ENCODE results near the gene UCN3. TPM values are rescaled to one million over a fixed set of nuclear protein-coding genes. Genes with fewer than 3 reads are reported as not detected.

UCN3 gene
- total and polyA plus RNA-seq, 9 of the 15 experiments (the other 6 are each of a cell fraction or from before 2014, with no cell fraction given): not detected

- FAIRE-seq: no peak
- Histone ChIP-seq H3K9me1 (ENCODE audit: control insufficient read depth, insufficient read depth, low read length) (no peaks in the 10 kb centered on the region), H3K36me3 (ENCODE audit: control insufficient read depth, insufficient read depth, low read length) (no peaks in the 10 kb centered on the region), H3K4me2 (ENCODE audit: insufficient read depth, low read length) (no peak overlapping the region), H2AFZ (ENCODE audit: low read depth, low read length) (0 out of 2 replicates have a peak overlapping the region, but pooled peaks have one; percentile 6), H3K79me2 (ENCODE audit: control insufficient read depth, insufficient read depth, low read length) (no peaks in the 10 kb centered on the region), H4K20me1 (replicated peaks; ENCODE audit: control insufficient read depth, insufficient read depth, low read length) (no peaks in the 10 kb centered on the region), H3K4me3 (no peak overlapping the region), H3K9me3 (replicated peaks; ENCODE audit: control insufficient read depth, insufficient read depth, low read depth, low read length) (no peaks in the 10 kb centered on the region), H3K27ac (ENCODE audit: extremely low read depth, low read depth, low read length) (no peak overlapping the region), H3K9ac (ENCODE audit: insufficient read depth in 1 of 2, low read depth in 2 of 2, low read length in 2 of 2) (no peak overlapping the region), H3K27me3 (ENCODE audit: control insufficient read depth in 2 of 2, insufficient read depth in 2 of 2, low read length in 2 of 2) (peaks cover 0 to 5% of the 10 kb centered on the region in 2 experiments; a peak in 3 of 5 replicates), H3K4me1 (replicated peaks in 1 of 2; ENCODE audit: control insufficient read depth in 2 of 2, insufficient read depth in 2 of 2, low read length in 2 of 2) (peaks cover 3 to 8% of the 10 kb centered on the region in 2 experiments; a peak in 4 of 5 replicates)
- intact Hi-C loops (cut with micrococcal nuclease): no loop called here
- TF ChIP-seq SMAD3 (CRISPR knock-in tag; conservative IDR thresholded peaks at IDR 0.05): no peak
- TF ChIP-seq ZNF717 (CRISPR knock-in tag; IDR thresholded peaks at IDR 0.05): no peak
- no TSS peak for BruUV-seq (replicated peaks)
- POLR2A ChIA-PET: no interaction called here
- 39% methylated on average over 11 of the region's 11 CpGs for WGBS (ENCODE audit: insufficient coverage, low coverage, missing lambda C conversion rate)
- CTCF ChIA-PET (ENCODE audit: low intra/inter-chr PET ratio): no interaction called here
- no peak for ATAC-seq
- in situ Hi-C loops (cut with MboI): no loop called here
- DNase-seq (ENCODE audit: extremely low read depth in 1 of 4, low spot score in 3 of 4): no peak
Measured at GRCh38 chr10:5364374-5364773, 392 bp upstream of the UCN3 start.

- H4K20me1 ChIP-seq (replicated peaks; ENCODE audit: control insufficient read depth, insufficient read depth, low read length): no peaks in the 10 kb centered on the region
- no peaks in the 10 kb centered on the region for H3K79me2 ChIP-seq (ENCODE audit: control insufficient read depth, insufficient read depth, low read length)
- H3K4me1 ChIP-seq (replicated peaks in 1 of 2; ENCODE audit: control insufficient read depth in 2 of 2, insufficient read depth in 2 of 2, low read length in 2 of 2): peaks cover 3 to 8% of the 10 kb centered on the region in 2 experiments; a peak in 4 of 5 replicates
- no peak overlapping the region for H2AFZ ChIP-seq (ENCODE audit: low read depth, low read length)
- ChIA-PET CTCF (ENCODE audit: low intra/inter-chr PET ratio) (no interaction called here), POLR2A (no interaction called here)
- TF ChIP-seq RAD21 (CRISPR knock-in tag; conservative IDR thresholded peaks at IDR 0.05 in 1 of 2, IDR thresholded peaks at IDR 0.05 in 1 of 2) (no peak), CBFA2T3 (IDR thresholded peaks at IDR 0.05) (0 out of 2 replicates have a peak, but pooled peaks have one; percentile 25), XRCC3 (IDR thresholded peaks at IDR 0.05) (no peak)
- under 1% methylated on average over 5 of the region's 5 CpGs for WGBS (ENCODE audit: insufficient coverage, low coverage, missing lambda C conversion rate)
- in situ Hi-C loops (cut with MboI) (no loop called here), intact Hi-C loops (cut with micrococcal nuclease) (no loop called here)
- no peak overlapping the region for H3K4me3 ChIP-seq
- FAIRE-seq: peak; percentile 29
- H3K4me2 ChIP-seq (ENCODE audit: insufficient read depth, low read length): peak overlapping the region; percentile 19; the same call in 1 of the 2 replicates
- no peaks in the 10 kb centered on the region for H3K36me3 ChIP-seq (ENCODE audit: control insufficient read depth, insufficient read depth, low read length)
- peaks cover 0 to 5% of the 10 kb centered on the region in 2 experiments; a peak in 2 of 5 replicates for H3K27me3 ChIP-seq (ENCODE audit: control insufficient read depth in 2 of 2, insufficient read depth in 2 of 2, low read length in 2 of 2)
- no peaks in the 10 kb centered on the region for H3K9me1 ChIP-seq (ENCODE audit: control insufficient read depth, insufficient read depth, low read length)
- 0 out of 3 replicates have a peak, but pooled peaks have one; percentile 34 for ATAC-seq
- H3K27ac ChIP-seq (ENCODE audit: extremely low read depth, low read depth, low read length): no peak overlapping the region
- H3K9ac ChIP-seq (ENCODE audit: insufficient read depth in 1 of 2, low read depth in 2 of 2, low read length in 2 of 2): no peak overlapping the region
- H3K9me3 ChIP-seq (replicated peaks; ENCODE audit: control insufficient read depth, insufficient read depth, low read depth, low read length): peaks cover 7% of the 10 kb centered on the region
- no TSS peak for BruUV-seq (replicated peaks)
- DNase-seq (ENCODE audit: extremely low read depth in 1 of 4, low spot score in 3 of 4): peak in 1 of 4 experiments; percentile 25
Measured at GRCh38 chr10:5365928-5366327, 1.2 kb downstream of the UCN3 start.
